ENCODE measurements around the gene ZDHHC22. TPM values are rescaled to one million over a fixed set of nuclear protein-coding genes. Genes with fewer than 3 reads are reported as not detected.

The ZDHHC22 gene
- total and polyA plus RNA-seq, 2 of the 13 experiments (the other 11 are each of a cell fraction or from before 2014, with no cell fraction given), result not detected

DNA sequence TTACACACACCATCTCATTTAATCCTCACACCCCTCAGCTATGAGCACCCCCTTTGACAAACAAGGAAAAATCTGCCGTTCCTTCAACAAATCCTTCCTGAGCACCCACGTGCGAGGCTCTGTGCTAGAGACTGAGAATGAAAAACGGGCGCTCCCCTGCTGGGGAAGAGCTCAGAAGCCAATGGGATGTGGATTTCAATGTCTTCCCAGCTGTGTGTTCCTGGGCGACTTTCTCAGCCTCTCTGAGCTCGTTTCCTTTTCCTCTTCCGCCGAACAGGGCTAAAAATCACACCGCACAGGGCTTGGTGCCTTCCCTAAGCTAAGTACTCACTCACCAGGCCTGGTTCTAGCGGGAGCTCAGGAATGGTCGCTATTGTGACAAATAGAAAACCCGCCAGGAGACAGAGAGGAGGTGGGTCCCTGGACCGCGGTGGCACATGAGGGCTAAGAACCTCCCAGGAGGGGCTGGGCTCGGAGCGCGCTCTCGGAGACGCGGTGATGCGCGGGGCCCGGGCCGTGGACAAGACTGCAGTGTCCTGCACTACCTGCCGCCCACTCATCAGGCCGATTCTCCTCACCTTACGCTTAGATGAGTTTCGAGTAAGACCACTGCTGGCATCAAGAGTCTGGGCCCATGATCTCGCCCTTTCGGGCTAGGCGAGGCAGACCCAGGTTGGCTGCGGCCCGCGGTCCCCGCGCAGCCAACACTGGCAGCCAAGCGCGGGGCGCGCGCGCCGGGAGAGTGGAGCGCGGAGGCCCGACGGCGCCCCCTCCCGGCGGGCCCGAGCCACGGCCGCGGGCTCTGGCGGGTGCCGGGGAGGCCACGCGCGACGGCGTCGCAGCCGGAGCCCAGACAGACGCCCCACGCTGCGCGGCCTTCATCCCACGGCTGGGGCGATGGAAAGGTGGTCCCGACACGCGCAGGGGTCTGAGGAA, 17.0 kb downstream of the ZDHHC22 start (continued):
- TF ChIP-seq FOXJ3 (CRISPR knock-in tag; IDR thresholded peaks at IDR 0.05; ENCODE audit: borderline replicate concordance) (no peak), ZNF292 (CRISPR knock-in tag; IDR thresholded peaks at IDR 0.05; ENCODE audit: borderline replicate concordance, low read depth) (no peak), DNMT1 (CRISPR knock-in tag; IDR thresholded peaks at IDR 0.05) (no peak), ISX (CRISPR knock-in tag; conservative IDR thresholded peaks at IDR 0.05) (no peak), ZNF577 (CRISPR knock-in tag; IDR thresholded peaks at IDR 0.05; ENCODE audit: borderline replicate concordance, low read depth) (no peak), REPIN1 (CRISPR knock-in tag; IDR thresholded peaks at IDR 0.05; ENCODE audit: borderline replicate concordance, low read depth) (no peak), CBX5 (CRISPR knock-in tag; IDR thresholded peaks at IDR 0.05; ENCODE audit: borderline replicate concordance) (no peak), HOXA5 (CRISPR knock-in tag; IDR thresholded peaks at IDR 0.05) (no peak), FOXK1 (CRISPR knock-in tag; IDR thresholded peaks at IDR 0.05; ENCODE audit: borderline replicate concordance, low read depth) (no peak), ZNF451 (CRISPR knock-in tag; IDR thresholded peaks at IDR 0.05) (no peak), ONECUT2 (CRISPR knock-in tag; IDR thresholded peaks at IDR 0.05) (no peak), TARDBP (CRISPR knock-in tag; IDR thresholded peaks at IDR 0.05) (no peak), SMARCE1 (IDR thresholded peaks at IDR 0.05; ENCODE audit: borderline replicate concordance) (no peak), YY1 (IDR thresholded peaks at IDR 0.05; ENCODE audit: insufficient read depth, insufficient replicate concordance, low read depth, low read length) (no peak)
- TF ChIP-seq, protein P1, sequence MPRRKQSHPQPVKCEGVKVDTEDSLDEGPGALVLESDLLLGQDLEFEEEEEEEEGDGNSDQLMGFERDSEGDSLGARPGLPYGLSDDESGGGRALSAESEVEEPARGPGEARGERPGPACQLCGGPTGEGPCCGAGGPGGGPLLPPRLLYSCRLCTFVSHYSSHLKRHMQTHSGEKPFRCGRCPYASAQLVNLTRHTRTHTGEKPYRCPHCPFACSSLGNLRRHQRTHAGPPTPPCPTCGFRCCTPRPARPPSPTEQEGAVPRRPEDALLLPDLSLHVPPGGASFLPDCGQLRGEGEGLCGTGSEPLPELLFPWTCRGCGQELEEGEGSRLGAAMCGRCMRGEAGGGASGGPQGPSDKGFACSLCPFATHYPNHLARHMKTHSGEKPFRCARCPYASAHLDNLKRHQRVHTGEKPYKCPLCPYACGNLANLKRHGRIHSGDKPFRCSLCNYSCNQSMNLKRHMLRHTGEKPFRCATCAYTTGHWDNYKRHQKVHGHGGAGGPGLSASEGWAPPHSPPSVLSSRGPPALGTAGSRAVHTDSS (CRISPR knock-in tag; conservative IDR thresholded peaks at IDR 0.05), result no peak
- TF ChIP-seq, protein P2, sequence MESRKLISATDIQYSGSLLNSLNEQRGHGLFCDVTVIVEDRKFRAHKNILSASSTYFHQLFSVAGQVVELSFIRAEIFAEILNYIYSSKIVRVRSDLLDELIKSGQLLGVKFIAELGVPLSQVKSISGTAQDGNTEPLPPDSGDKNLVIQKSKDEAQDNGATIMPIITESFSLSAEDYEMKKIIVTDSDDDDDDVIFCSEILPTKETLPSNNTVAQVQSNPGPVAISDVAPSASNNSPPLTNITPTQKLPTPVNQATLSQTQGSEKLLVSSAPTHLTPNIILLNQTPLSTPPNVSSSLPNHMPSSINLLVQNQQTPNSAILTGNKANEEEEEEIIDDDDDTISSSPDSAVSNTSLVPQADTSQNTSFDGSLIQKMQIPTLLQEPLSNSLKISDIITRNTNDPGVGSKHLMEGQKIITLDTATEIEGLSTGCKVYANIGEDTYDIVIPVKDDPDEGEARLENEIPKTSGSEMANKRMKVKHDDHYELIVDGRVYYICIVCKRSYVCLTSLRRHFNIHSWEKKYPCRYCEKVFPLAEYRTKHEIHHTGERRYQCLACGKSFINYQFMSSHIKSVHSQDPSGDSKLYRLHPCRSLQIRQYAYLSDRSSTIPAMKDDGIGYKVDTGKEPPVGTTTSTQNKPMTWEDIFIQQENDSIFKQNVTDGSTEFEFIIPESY (CRISPR knock-in tag; IDR thresholded peaks at IDR 0.05), result peak; percentile 64; the same call in 1 of the 2 replicates
- TF ChIP-seq, protein P3, sequence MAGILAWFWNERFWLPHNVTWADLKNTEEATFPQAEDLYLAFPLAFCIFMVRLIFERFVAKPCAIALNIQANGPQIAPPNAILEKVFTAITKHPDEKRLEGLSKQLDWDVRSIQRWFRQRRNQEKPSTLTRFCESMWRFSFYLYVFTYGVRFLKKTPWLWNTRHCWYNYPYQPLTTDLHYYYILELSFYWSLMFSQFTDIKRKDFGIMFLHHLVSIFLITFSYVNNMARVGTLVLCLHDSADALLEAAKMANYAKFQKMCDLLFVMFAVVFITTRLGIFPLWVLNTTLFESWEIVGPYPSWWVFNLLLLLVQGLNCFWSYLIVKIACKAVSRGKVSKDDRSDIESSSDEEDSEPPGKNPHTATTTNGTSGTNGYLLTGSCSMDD (CRISPR knock-in tag; IDR thresholded peaks at IDR 0.05), result 0 out of 2 replicates have a peak, but pooled peaks have one; percentile 21
- TF ChIP-seq, protein P4, sequence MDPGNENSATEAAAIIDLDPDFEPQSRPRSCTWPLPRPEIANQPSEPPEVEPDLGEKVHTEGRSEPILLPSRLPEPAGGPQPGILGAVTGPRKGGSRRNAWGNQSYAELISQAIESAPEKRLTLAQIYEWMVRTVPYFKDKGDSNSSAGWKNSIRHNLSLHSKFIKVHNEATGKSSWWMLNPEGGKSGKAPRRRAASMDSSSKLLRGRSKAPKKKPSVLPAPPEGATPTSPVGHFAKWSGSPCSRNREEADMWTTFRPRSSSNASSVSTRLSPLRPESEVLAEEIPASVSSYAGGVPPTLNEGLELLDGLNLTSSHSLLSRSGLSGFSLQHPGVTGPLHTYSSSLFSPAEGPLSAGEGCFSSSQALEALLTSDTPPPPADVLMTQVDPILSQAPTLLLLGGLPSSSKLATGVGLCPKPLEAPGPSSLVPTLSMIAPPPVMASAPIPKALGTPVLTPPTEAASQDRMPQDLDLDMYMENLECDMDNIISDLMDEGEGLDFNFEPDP (CRISPR knock-in tag; conservative IDR thresholded peaks at IDR 0.05), result no peak
- TF ChIP-seq, protein P5, sequence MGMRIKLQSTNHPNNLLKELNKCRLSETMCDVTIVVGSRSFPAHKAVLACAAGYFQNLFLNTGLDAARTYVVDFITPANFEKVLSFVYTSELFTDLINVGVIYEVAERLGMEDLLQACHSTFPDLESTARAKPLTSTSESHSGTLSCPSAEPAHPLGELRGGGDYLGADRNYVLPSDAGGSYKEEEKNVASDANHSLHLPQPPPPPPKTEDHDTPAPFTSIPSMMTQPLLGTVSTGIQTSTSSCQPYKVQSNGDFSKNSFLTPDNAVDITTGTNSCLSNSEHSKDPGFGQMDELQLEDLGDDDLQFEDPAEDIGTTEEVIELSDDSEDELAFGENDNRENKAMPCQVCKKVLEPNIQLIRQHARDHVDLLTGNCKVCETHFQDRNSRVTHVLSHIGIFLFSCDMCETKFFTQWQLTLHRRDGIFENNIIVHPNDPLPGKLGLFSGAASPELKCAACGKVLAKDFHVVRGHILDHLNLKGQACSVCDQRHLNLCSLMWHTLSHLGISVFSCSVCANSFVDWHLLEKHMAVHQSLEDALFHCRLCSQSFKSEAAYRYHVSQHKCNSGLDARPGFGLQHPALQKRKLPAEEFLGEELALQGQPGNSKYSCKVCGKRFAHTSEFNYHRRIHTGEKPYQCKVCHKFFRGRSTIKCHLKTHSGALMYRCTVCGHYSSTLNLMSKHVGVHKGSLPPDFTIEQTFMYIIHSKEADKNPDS (CRISPR knock-in tag; IDR thresholded peaks at IDR 0.05), result no peak

Measured in HepG2 (cell line).